H1 (cell line): ENCODE data around the gene ASIC1. TPM values are rescaled to one million over a fixed set of nuclear protein-coding genes. Genes with fewer than 3 reads are reported as not detected.

Experiments used
- BCL11A ChIP-seq, 2 experiments: IDR thresholded peaks; one replicate each; pipeline ENCODE4 v1.6.1; 2011; ENCODE audit warnings: low read depth in 2 of 2, low read length in 2 of 2, mild to moderate bottlenecking in 2 of 2
- CHD1 ChIP-seq: IDR thresholded peaks from 2 replicates; pipeline ENCODE4 v1.6.1; 2012; ENCODE audit warnings: low read depth, low read length, improper control_type of control experiment
- CHD2 ChIP-seq: IDR thresholded peaks from 2 replicates; pipeline ENCODE4 v1.6.1; 2012; ENCODE audit warnings: low read length, improper control_type of control experiment
- CREB1 ChIP-seq: IDR thresholded peaks from 2 replicates; pipeline ENCODE4 v1.6.1; 2012; ENCODE audit warnings: inconsistent platforms
- CTCF ChIP-seq, 3 experiments: IDR thresholded peaks; 1 replicate in 2 of 3; 2 replicates in 1 of 3; pipeline versions ENCODE4 v1.5.1 to v1.6.1; 2011; ENCODE audit warnings: low read length in 3 of 3, mild to moderate bottlenecking in 3 of 3, inconsistent platforms in 2 of 3, low read depth in 1 of 3, moderate library complexity in 1 of 3; ENCODE audit not compliant: insufficient read depth in 1 of 3; ENCODE audit errors: control extremely low read depth in 1 of 3
- E2F6 ChIP-seq: IDR thresholded peaks from 2 replicates; pipeline ENCODE4 v1.6.1; 2012; ENCODE audit warnings: inconsistent platforms
- EGR1 ChIP-seq: IDR thresholded peaks from 2 replicates; pipeline ENCODE4 v1.6.1; 2011; ENCODE audit warnings: low read depth, low read length, borderline replicate concordance
- GABPA ChIP-seq: IDR thresholded peaks from 2 replicates; pipeline ENCODE4 v1.6.1; 2011; ENCODE audit warnings: mild to moderate bottlenecking, low read length, moderate library complexity, borderline replicate concordance; ENCODE audit not compliant: insufficient read depth
- HDAC6 ChIP-seq: IDR thresholded peaks from one replicate; pipeline ENCODE4 v1.7.1; 2012; ENCODE audit warnings: low read depth, mild to moderate bottlenecking, inconsistent platforms, low read length, moderate library complexity
- JUN ChIP-seq: IDR thresholded peaks from 2 replicates; pipeline ENCODE4 v1.6.1; 2011; ENCODE audit warnings: low read depth, mild to moderate bottlenecking, improper control_type of control experiment, low read length
- KDM1A ChIP-seq: fragments of 200-600, 300-600 bp; sonication (generic); IDR thresholded peaks from 2 replicates; pipeline ENCODE4 v1.7.1; 2016; ENCODE audit warnings: mild to moderate bottlenecking, low read length, borderline replicate concordance
- KDM5A ChIP-seq: fragments of 200-600 bp; IDR thresholded peaks from 2 replicates; pipeline ENCODE4 v1.7.1; 2012; ENCODE audit warnings: mild to moderate bottlenecking, low read length, inconsistent platforms, mixed read lengths
- MAFK ChIP-seq: IDR thresholded peaks from 2 replicates; pipeline ENCODE4 v1.6.1; 2012; ENCODE audit warnings: low read depth, mild to moderate bottlenecking, improper control_type of control experiment, low read length
- NANOG ChIP-seq: IDR thresholded peaks from 2 replicates; pipeline ENCODE4 v1.6.1; 2011; ENCODE audit warnings: low read length, low read depth, mild to moderate bottlenecking, inconsistent platforms; ENCODE audit not compliant: insufficient read depth, poor library complexity, severe bottlenecking
- NRF1 ChIP-seq: IDR thresholded peaks from 2 replicates; pipeline ENCODE4 v1.6.1; 2011; ENCODE audit warnings: mild to moderate bottlenecking, low read depth, low read length, improper control_type of control experiment
- PHF8 ChIP-seq: fragments of 200-600 bp; sonication (generic); conservative IDR thresholded peaks from 2 replicates; pipeline ENCODE4 v1.7.1; 2012; ENCODE audit warnings: low read depth, mild to moderate bottlenecking, inconsistent platforms, low read length, moderate library complexity
- POLR2A ChIP-seq, 2 experiments: IDR thresholded peaks; 1 replicate in 1 of 2; 2 replicates in 1 of 2; pipeline ENCODE4 v1.6.1; 2011; ENCODE audit warnings: low read depth in 2 of 2, low read length in 2 of 2, mild to moderate bottlenecking in 2 of 2; ENCODE audit errors: control extremely low read depth in 1 of 2
- RBBP5 ChIP-seq: IDR thresholded peaks from 2 replicates; pipeline ENCODE4 v1.7.1; 2012; ENCODE audit warnings: low read depth, mild to moderate bottlenecking, inconsistent platforms, low read length, moderate library complexity, borderline replicate concordance
- RFX5 ChIP-seq: IDR thresholded peaks from 2 replicates; pipeline ENCODE4 v1.6.1; 2011; ENCODE audit warnings: low read depth, low read length, improper control_type of control experiment, borderline replicate concordance
- SIN3A ChIP-seq, 2 experiments: IDR thresholded peaks in 1 of 2; conservative IDR thresholded peaks in 1 of 2; 2 replicates each; pipeline ENCODE4 v1.6.1; 2011 to 2012; ENCODE audit warnings: low read length in 2 of 2, improper control_type of control experiment in 1 of 2, low read depth in 1 of 2, mild to moderate bottlenecking in 1 of 2
- SP4 ChIP-seq: IDR thresholded peaks from 2 replicates; pipeline ENCODE4 v1.6.1; 2012; ENCODE audit warnings: low read length, inconsistent platforms
- SUZ12 ChIP-seq: fragments of 200-600 bp; sonication (generic); IDR thresholded peaks from 2 replicates; pipeline ENCODE4 v1.6.1; 2012; ENCODE audit warnings: mild to moderate bottlenecking, inconsistent platforms, low read length, moderate library complexity, mixed read lengths
- TCF12 ChIP-seq: IDR thresholded peaks from 2 replicates; pipeline ENCODE4 v1.6.1; 2011; ENCODE audit warnings: low read depth, mild to moderate bottlenecking, low read length
- ZNF274 ChIP-seq: IDR thresholded peaks from 2 replicates; pipeline ENCODE4 v1.7.0; 2012; ENCODE audit warnings: low read length, borderline replicate concordance; ENCODE audit errors: extremely low read depth
- polyA plus RNA-seq, 7 experiments: library from polyadenylated mRNA; depleted of rRNA in 3 of 7; stranded (reverse) in 5 of 7; unstranded in 2 of 7; fragments of >200 nt in 5 of 7; fragments of 200-250 nt in 2 of 7; gene quantifications; 1 replicate in 5 of 7; 2 replicates in 1 of 7; 4 replicates in 1 of 7; pipeline versions ENCODE4 v1.2.1 to v1.2.3, GENCODE V29; 2011 to 2013; ENCODE audit warnings: missing spikeins in 2 of 7, mixed read lengths in 2 of 7
- total RNA-seq: library from RNA; stranded (reverse); fragmentation: NEBNext Ultra II Directional; extraction: Animal tissue kit (Norgen Biotek cat#: 25700); gene quantifications from 2 replicates; pipeline ENCODE4 v1.2.1, GENCODE V29; 2021

The ASIC1 gene
- total and polyA plus RNA-seq, 2 of the 8 experiments (the other 6 are each of a cell fraction or from before 2014, with no cell fraction given), result 2.4 to 4.4 TPM

DNA sequence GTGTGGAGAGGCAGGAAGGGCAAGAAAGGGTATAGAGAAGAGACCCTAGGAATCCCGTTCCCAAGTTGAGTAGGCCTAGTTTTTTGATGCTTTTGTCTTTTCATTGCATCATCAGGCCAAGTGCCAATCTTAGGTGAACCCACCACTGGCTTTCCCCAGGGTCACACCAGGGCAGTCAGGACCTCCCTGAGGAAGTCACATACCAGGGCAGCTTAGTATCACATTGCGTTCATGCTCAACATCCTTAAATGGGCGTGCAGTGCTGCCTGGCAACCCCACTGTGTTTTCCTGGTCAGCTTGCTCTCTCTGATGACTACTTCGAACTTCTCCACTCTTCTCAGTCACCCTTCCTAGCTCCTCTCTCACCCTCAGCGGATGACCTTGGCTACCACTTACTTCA, 9.0 kb downstream of the ASIC1 start (continued):
- TF ChIP-seq CTCF (IDR thresholded peaks at IDR 0.05; ENCODE audit: control extremely low read depth in 1 of 3, insufficient read depth in 1 of 3, low read depth in 1 of 3, low read length in 3 of 3) (no peak), NRF1 (no peak), GABPA (no peak), TCF12 (no peak), NANOG (no peak), HDAC6 (no peak), MAFK (no peak), SUZ12 (no peak), ZNF274 (no peak), PHF8 (no peak), CHD2 (no peak), POLR2A (IDR thresholded peaks at IDR 0.05; ENCODE audit: control extremely low read depth in 1 of 2, low read depth in 2 of 2, low read length in 2 of 2) (no peak), KDM5A (no peak), RBBP5 (no peak), JUN (no peak), SIN3A (conservative IDR thresholded peaks at IDR 0.05 in 1 of 2, IDR thresholded peaks at IDR 0.05 in 1 of 2; ENCODE audit: low read depth in 1 of 2, low read length in 2 of 2) (no peak), KDM1A (no peak), CREB1 (no peak), BCL11A (IDR thresholded peaks at IDR 0.05; ENCODE audit: low read depth in 2 of 2, low read length in 2 of 2) (no peak), EGR1 (no peak), E2F6 (no peak), CHD1 (no peak), RFX5 (no peak), SP4 (no peak)
